ENCODE results near the gene JARID2. TPM values are rescaled to one million over a fixed set of nuclear protein-coding genes. Genes with fewer than 3 reads are reported as not detected.
A peak's percentile ranks its signal among the peaks of the same experiment; 100 is the strongest.

The JARID2 gene
- total and polyA plus RNA-seq, 11 donors, result 3.5 to 12.2 (median 7.5) TPM

GRCh38 chr6:15420959-15421438 lies 175.1 kb downstream of the JARID2 start:
- TF ChIP-seq POLR2A (IDR thresholded peaks at IDR 0.05) (no peak), CTCF (IDR thresholded peaks at IDR 0.05) (no peak)
- ATAC-seq, result peak; percentile 72 to 95 (median 88)
- intact Hi-C loops (cut with DNase I), result no loop called here
- Histone ChIP-seq H3K36me3 (peaks cover 0 to 4% (median 0%) of the 10 kb centered on the region in 9 donors), H3K4me1 (peaks cover 0 to 39% (median 10%) of the 10 kb centered on the region in 12 donors), H3K9me3 (peaks cover 0 to 34% (median 19%) of the 10 kb centered on the region in 12 donors), H3K4me3 (no peak overlapping the region), H3K27me3 (no peaks in the 10 kb centered on the region), H3K27ac (peak overlapping the region in 10 of 12 donors; percentile 0 to 78 (median 48))
- 47 to 67% (median 57%) methylated on average over 10 of the region's 10 CpGs for whole genome bisulfite sequencing, 4 donors
- peak in 2 of 5 donors; percentile 45 to 48 for DNase-seq

GRCh38 chr6:15421945-15422733 lies 176.3 kb downstream of the JARID2 start:
- DNase-seq, result no peak
- H3K36me3 ChIP-seq, result peaks cover 0 to 4% (median 0%) of the 10 kb centered on the region in 9 donors
- H3K4me1 ChIP-seq, result peaks cover 5 to 44% (median 21%) of the 10 kb centered on the region in 12 donors
- TF ChIP-seq POLR2A (IDR thresholded peaks at IDR 0.05) (no peak), CTCF (IDR thresholded peaks at IDR 0.05) (no peak)
- no peak for ATAC-seq
- intact Hi-C loops (cut with DNase I), result no loop called here
- WGBS, 4 donors, result 82 to 88% (median 86%) methylated on average over 10 of the region's 10 CpGs
- H3K27me3 ChIP-seq, result no peaks in the 10 kb centered on the region
- no peak overlapping the region for H3K4me3 ChIP-seq
- H3K9me3 ChIP-seq, result peaks cover 0 to 34% (median 19%) of the 10 kb centered on the region in 12 donors
- H3K27ac ChIP-seq, result peak overlapping the region in 1 of 12 donors; percentile 67

GRCh38 chr6:15423286-15423993 lies 177.6 kb downstream of the JARID2 start:
- intact Hi-C loops (cut with DNase I), result no loop called here
- Histone ChIP-seq H3K27me3 (no peaks in the 10 kb centered on the region), H3K4me3 (no peak overlapping the region), H3K36me3 (peaks cover 0 to 4% (median 0%) of the 10 kb centered on the region in 9 donors), H3K4me1 (peaks cover 5 to 50% (median 30%) of the 10 kb centered on the region in 12 donors), H3K9me3 (peaks cover 0 to 24% (median 16%) of the 10 kb centered on the region in 12 donors), H3K27ac (no peak overlapping the region)
- WGBS, 4 donors, result 74 to 84% (median 78%) methylated on average over 7 of the region's 7 CpGs
- no peak for ATAC-seq
- TF ChIP-seq POLR2A (IDR thresholded peaks at IDR 0.05) (no peak), CTCF (IDR thresholded peaks at IDR 0.05) (no peak)
- DNase-seq, result no peak

- ATAC-seq (no peak), DNase-seq (no peak)
- peaks cover 5 to 66% (median 41%) of the 10 kb centered on the region in 12 donors for H3K4me1 ChIP-seq
- no peak overlapping the region for H3K27ac ChIP-seq
- WGBS, 4 donors, result 72 to 83% (median 81%) methylated on average over 5 of the region's 5 CpGs
- no peak overlapping the region for H3K4me3 ChIP-seq
- peaks cover 0 to 4% (median 0%) of the 10 kb centered on the region in 9 donors for H3K36me3 ChIP-seq
- intact Hi-C loops (cut with DNase I), result no loop called here
- H3K27me3 ChIP-seq, result no peaks in the 10 kb centered on the region
- H3K9me3 ChIP-seq, result no peaks in the 10 kb centered on the region
- no peak for TF ChIP-seq CTCF (IDR thresholded peaks at IDR 0.05)
- TF ChIP-seq POLR2A (IDR thresholded peaks at IDR 0.05), result no peak
These were observed 180.1 kb downstream of the JARID2 start for GRCh38 chr6:15425947-15426346.

All from heart left ventricle (tissue), 16 donors.